Fibroblast of lung (primary cell): ENCODE data around the gene UIMC1. TPM values are rescaled to one million over a fixed set of nuclear protein-coding genes. Genes with fewer than 3 reads are reported as not detected.

ENCODE experiments used
- DNase-seq, 2 donors: peaks; one replicate each; pipeline versions ENCODE4 v3.0.0 to v3.0.0-alpha.2; 2010; ENCODE audit warnings: low read depth in 2 of 2
- H2AFZ ChIP-seq: 2 replicates; pipeline ENCODE4 v1.5.1; 2012; ENCODE audit warnings: low read length, control low read depth, inconsistent platforms
- H3K27ac ChIP-seq: 2 replicates; pipeline ENCODE4 v1.5.1; 2011; ENCODE audit warnings: low read length, control low read depth; ENCODE audit not compliant: insufficient read depth
- H3K27me3 ChIP-seq: 2 replicates; pipeline ENCODE4 v1.5.1; 2011; ENCODE audit warnings: mild to moderate bottlenecking, low read length; ENCODE audit not compliant: control insufficient read depth, insufficient read depth
- H3K36me3 ChIP-seq: 2 replicates; pipeline ENCODE4 v1.5.1; 2011; ENCODE audit warnings: low read length; ENCODE audit not compliant: control insufficient read depth, insufficient read depth
- H3K4me1 ChIP-seq: 2 replicates; pipeline ENCODE4 v1.5.1; 2011; ENCODE audit warnings: low read length; ENCODE audit not compliant: control insufficient read depth, insufficient read depth; ENCODE audit errors: extremely low read depth
- H3K4me2 ChIP-seq: 2 replicates; pipeline ENCODE4 v1.5.1; 2011; ENCODE audit warnings: low read length, control low read depth; ENCODE audit not compliant: insufficient read depth; ENCODE audit errors: extremely low read depth
- H3K4me3 ChIP-seq, 4 experiments: fragments of 200-600 bp in 1 of 4; sonication (generic) in 1 of 4; replicated peaks in 1 of 4; 2 replicates each; pipeline ENCODE4 v1.5.1; 2011 to 2016; ENCODE audit warnings: low read length in 4 of 4, low read depth in 3 of 4, mild to moderate bottlenecking in 3 of 4, control low read depth in 2 of 4, inconsistent platforms in 1 of 4, mixed read lengths in 1 of 4; ENCODE audit not compliant: insufficient read depth in 1 of 4; ENCODE audit errors: control extremely low read depth in 1 of 4
- H3K79me2 ChIP-seq: 2 replicates; pipeline ENCODE4 v1.5.1; 2012; ENCODE audit warnings: mild to moderate bottlenecking, low read length, inconsistent platforms; ENCODE audit not compliant: control insufficient read depth, insufficient read depth
- H3K9ac ChIP-seq: 2 replicates; pipeline ENCODE4 v1.5.1; 2011; ENCODE audit warnings: mild to moderate bottlenecking, low read length, control low read depth; ENCODE audit not compliant: insufficient read depth
- H3K9me3 ChIP-seq: 2 replicates; pipeline ENCODE4 v1.5.1; 2012; ENCODE audit warnings: low read depth, low read length; ENCODE audit not compliant: control insufficient read depth, insufficient read depth
- H4K20me1 ChIP-seq: 2 replicates; pipeline ENCODE4 v1.5.1; 2011; ENCODE audit warnings: low read length; ENCODE audit not compliant: control insufficient read depth, insufficient read depth; ENCODE audit errors: extremely low read depth
- CTCF ChIP-seq, 2 donors: IDR thresholded peaks in 1 of 2; conservative IDR thresholded peaks in 1 of 2; 1 replicate in 1 of 2; 2 replicates in 1 of 2; pipeline ENCODE4 v1.5.1; 2011 to 2012; ENCODE audit warnings: low read length in 2 of 2, control low read depth in 1 of 2, inconsistent platforms in 1 of 2, low read depth in 1 of 2, mild to moderate bottlenecking in 1 of 2
- EZH2 ChIP-seq: IDR thresholded peaks from 2 replicates; pipeline ENCODE4 v1.5.1; 2012; ENCODE audit warnings: low read length, control low read depth, mild to moderate bottlenecking; ENCODE audit errors: missing control alignments
- polyA plus RNA-seq, 2 donors: library from polyadenylated mRNA; depleted of rRNA in 1 of 2; stranded (reverse) in 1 of 2; unstranded in 1 of 2; fragments of >200 nt; gene quantifications; 2 replicates each; pipeline ENCODE4 v1.2.1, GENCODE V29; 2011 to 2012; ENCODE audit warnings: missing spikeins in 1 of 2
- total RNA-seq: library from RNA; depleted of rRNA; stranded (reverse); fragments of >200 nt; gene quantifications from 2 replicates; pipeline ENCODE4 v1.2.1, GENCODE V29; 2014

Gene UIMC1
- total and polyA plus RNA-seq, 2 donors (not counting 1 experiment from before 2014, with no cell fraction given), result 19.4 to 36.7 TPM

DNA sequence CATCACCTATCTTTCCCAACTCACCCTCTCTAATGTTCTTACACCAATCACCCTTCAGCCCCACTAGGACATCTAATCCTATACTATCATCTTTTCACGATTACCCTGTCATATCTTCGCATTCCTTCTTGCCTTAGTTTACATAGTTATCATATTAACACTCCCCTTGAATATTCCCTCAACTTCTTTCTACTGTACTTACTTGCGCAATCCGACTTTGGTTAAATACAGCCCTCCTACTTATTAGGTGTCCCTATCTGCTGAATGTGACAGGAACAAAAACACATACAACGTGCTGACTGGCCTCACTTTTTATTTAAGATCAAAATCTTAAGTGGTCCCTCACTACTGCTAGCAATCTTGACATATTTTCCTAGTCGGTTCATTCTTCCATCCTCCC, 88.0 kb downstream of the UIMC1 start:
- TF ChIP-seq EZH2, result no peak
- no peak for TF ChIP-seq CTCF (conservative IDR thresholded peaks at IDR 0.05 in 1 of 2, IDR thresholded peaks at IDR 0.05 in 1 of 2; ENCODE audit: low read depth in 1 of 2, low read length in 2 of 2)
- Histone ChIP-seq H3K9ac (no peak overlapping the region), H2AFZ (no peak overlapping the region), H3K4me1 (no peaks in the 10 kb centered on the region), H3K4me3 (no peak overlapping the region), H3K79me2 (no peaks in the 10 kb centered on the region), H3K27ac (no peak overlapping the region), H3K36me3 (no peaks in the 10 kb centered on the region), H3K4me2 (no peak overlapping the region), H4K20me1 (no peaks in the 10 kb centered on the region), H3K27me3 (no peaks in the 10 kb centered on the region), H3K9me3 (no peaks in the 10 kb centered on the region)
- no peak for DNase-seq

- Histone ChIP-seq H3K4me1 (no peaks in the 10 kb centered on the region), H3K79me2 (no peaks in the 10 kb centered on the region), H3K4me3 (no peak overlapping the region), H3K36me3 (no peaks in the 10 kb centered on the region), H3K27me3 (no peaks in the 10 kb centered on the region), H3K27ac (no peak overlapping the region), H2AFZ (no peak overlapping the region), H3K4me2 (no peak overlapping the region), H3K9ac (no peak overlapping the region), H3K9me3 (no peaks in the 10 kb centered on the region), H4K20me1 (no peaks in the 10 kb centered on the region)
- peak in 1 of 2 donors; percentile 27 for DNase-seq
- no peak for TF ChIP-seq CTCF (conservative IDR thresholded peaks at IDR 0.05 in 1 of 2, IDR thresholded peaks at IDR 0.05 in 1 of 2; ENCODE audit: low read depth in 1 of 2, low read length in 2 of 2)
- no peak for TF ChIP-seq EZH2
Observed at GRCh38 chr5:176916337-176916736, 90.2 kb downstream of the UIMC1 start.

GRCh38 chr5:176915906-176916305, 90.7 kb downstream of the UIMC1 start:
- H3K4me1 ChIP-seq, result no peaks in the 10 kb centered on the region
- TF ChIP-seq CTCF (conservative IDR thresholded peaks at IDR 0.05 in 1 of 2, IDR thresholded peaks at IDR 0.05 in 1 of 2; ENCODE audit: low read depth in 1 of 2, low read length in 2 of 2) (no peak), EZH2 (no peak)
- H4K20me1 ChIP-seq, result no peaks in the 10 kb centered on the region
- no peaks in the 10 kb centered on the region for H3K27me3 ChIP-seq
- H3K9ac ChIP-seq, result no peak overlapping the region
- DNase-seq, result peak in 1 of 2 donors; percentile 16
- no peaks in the 10 kb centered on the region for H3K79me2 ChIP-seq
- H2AFZ ChIP-seq, result no peak overlapping the region
- H3K27ac ChIP-seq, result no peak overlapping the region
- no peak overlapping the region for H3K4me3 ChIP-seq
- H3K36me3 ChIP-seq, result no peaks in the 10 kb centered on the region
- H3K9me3 ChIP-seq, result no peaks in the 10 kb centered on the region
- no peak overlapping the region for H3K4me2 ChIP-seq
